MG63 (cell line): ENCODE data around the gene TCERG1. TPM values are rescaled to one million over a fixed set of nuclear protein-coding genes. Genes with fewer than 3 reads are reported as not detected.
"Not testable (repeated sequence)": the region's sequence is repeated elsewhere in the genome, so short reads cannot be mapped to it uniquely, and the experiment has no call there.

Experiments used
- DNase-seq: peaks from one replicate; pipeline ENCODE4 v3.0.0-alpha.2; 2020
- H3K27me3 ChIP-seq: fragments of 250-450 bp; sonication (Bioruptor Pico); 2 replicates; pipeline ENCODE4 v1.5.1; 2020; ENCODE audit warnings: mild to moderate bottlenecking, moderate library complexity
- H3K36me3 ChIP-seq: fragments of 250-450 bp; sonication (Bioruptor Pico); 2 replicates; pipeline ENCODE4 v1.5.1; 2020; ENCODE audit warnings: mild to moderate bottlenecking, moderate library complexity
- H3K4me3 ChIP-seq: fragments of 250-450 bp; sonication (Bioruptor Pico); 2 replicates; pipeline ENCODE4 v1.5.1; 2020; ENCODE audit warnings: mild to moderate bottlenecking, moderate library complexity
- H3K9me3 ChIP-seq: fragments of 250-450 bp; sonication (Bioruptor Pico); 2 replicates; pipeline ENCODE4 v1.5.1; 2020; ENCODE audit warnings: mild to moderate bottlenecking, moderate library complexity
- total RNA-seq: library from RNA; depleted of rRNA; stranded (reverse); fragments of >200 nt; shearing (Covaris generic); gene quantifications from 2 replicates; pipeline ENCODE4 v1.2.3, GENCODE V29; 2014; ENCODE audit warnings: low replicate concordance; rRNA removed

Gene TCERG1
- total RNA-seq, 1 experiment from 2014 or later = 20.8 TPM

- no peaks in the 10 kb centered on the region for H3K9me3 ChIP-seq
- H3K27me3 ChIP-seq = no peaks in the 10 kb centered on the region; the same call in 1 of the 2 replicates
- no peak for DNase-seq
- no peaks in the 10 kb centered on the region for H3K36me3 ChIP-seq
- no peak overlapping the region for H3K4me3 ChIP-seq
These were observed 91.3 kb downstream of the TCERG1 start for GRCh38 chr5:146538432-146538831.

DNA sequence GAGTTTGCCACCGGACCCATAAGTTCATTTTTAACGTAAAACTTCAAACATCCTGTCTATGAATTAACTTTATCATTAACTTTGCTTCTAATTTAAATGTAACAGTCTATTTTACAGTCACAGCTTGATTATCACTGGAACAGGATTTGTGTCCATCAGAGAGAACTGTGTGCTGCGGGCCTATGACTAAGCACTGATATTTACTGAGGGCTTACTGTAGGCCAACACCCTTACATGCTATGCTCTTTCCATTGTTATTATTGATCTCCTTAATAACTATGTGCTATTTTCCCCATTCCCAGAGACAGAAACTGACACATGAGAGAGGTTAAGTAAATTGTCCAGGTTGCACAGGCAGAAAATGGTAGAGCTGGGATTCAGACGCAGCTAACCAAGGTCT, 92.8 kb downstream of the TCERG1 start:
- no peak for DNase-seq
- H3K36me3 ChIP-seq = no peaks in the 10 kb centered on the region
- H3K27me3 ChIP-seq = no peaks in the 10 kb centered on the region; the same call in 1 of the 2 replicates
- no peak overlapping the region for H3K4me3 ChIP-seq
- no peaks in the 10 kb centered on the region for H3K9me3 ChIP-seq

GRCh38 chr5:146540414-146540813, 93.3 kb downstream of the TCERG1 start:
- H3K4me3 ChIP-seq = no peak overlapping the region
- DNase-seq = no peak
- no peaks in the 10 kb centered on the region for H3K9me3 ChIP-seq
- no peaks in the 10 kb centered on the region; the same call in 1 of the 2 replicates for H3K27me3 ChIP-seq
- H3K36me3 ChIP-seq = no peaks in the 10 kb centered on the region

- peak; percentile 68 for DNase-seq
- Histone ChIP-seq H3K9me3 (no peaks in the 10 kb centered on the region), H3K27me3 (no peaks in the 10 kb centered on the region; the same call in 1 of the 2 replicates), H3K4me3 (no peak overlapping the region), H3K36me3 (no peaks in the 10 kb centered on the region)
These were observed 95.1 kb downstream of the TCERG1 start for GRCh38 chr5:146541958-146542849.

DNA sequence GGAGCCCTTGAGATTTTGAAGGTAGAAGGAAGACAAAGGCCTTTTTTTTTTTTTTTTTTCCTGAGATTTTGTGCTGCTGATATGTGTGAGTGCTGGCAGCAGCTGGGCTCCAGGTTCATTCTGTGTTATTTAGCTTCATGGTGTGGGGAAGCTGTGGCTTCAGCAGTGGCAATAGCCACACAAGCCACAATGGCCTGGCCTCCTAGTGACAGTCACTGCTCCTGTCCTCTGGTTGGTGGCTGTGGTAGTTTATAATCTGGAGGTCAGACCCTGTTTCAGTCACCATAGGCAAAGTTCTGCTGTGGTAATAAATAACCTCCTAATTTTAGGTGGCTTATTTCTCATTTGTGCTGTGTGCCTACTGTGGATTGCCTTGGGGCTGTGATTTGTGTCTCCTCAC, 97.1 kb downstream of the TCERG1 start:
- H3K36me3 ChIP-seq = no peaks in the 10 kb centered on the region
- DNase-seq = no peak
- H3K4me3 ChIP-seq = no peak overlapping the region
- H3K27me3 ChIP-seq = no peaks in the 10 kb centered on the region; the same call in 1 of the 2 replicates
- no peaks in the 10 kb centered on the region for H3K9me3 ChIP-seq

GRCh38 chr5:146548781-146549449, 101.8 kb downstream of the TCERG1 start:
- Histone ChIP-seq H3K9me3 (no peaks in the 10 kb centered on the region), H3K4me3 (no peak overlapping the region), H3K27me3 (peaks cover 6% of the 10 kb centered on the region), H3K36me3 (no peaks in the 10 kb centered on the region)
- no peak for DNase-seq

DNA sequence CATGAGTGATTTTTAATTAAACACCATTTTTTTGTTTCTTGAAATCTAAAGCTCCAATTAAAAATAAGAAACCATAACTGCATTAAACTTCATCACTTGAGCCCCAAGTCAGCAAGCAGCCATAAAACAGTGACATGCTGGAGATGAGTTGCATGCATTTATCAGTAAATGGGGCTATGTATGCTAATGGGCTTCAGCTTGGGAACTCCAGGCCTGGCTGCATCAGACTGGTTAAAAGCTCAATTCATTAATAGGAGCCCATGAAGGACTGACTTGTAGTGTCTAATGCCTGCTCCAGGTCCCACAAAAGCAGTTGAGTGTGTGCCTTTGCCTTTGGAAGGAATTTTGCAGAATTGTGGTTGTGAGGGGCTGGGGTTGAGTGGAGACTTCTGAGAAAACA, 102.5 kb downstream of the TCERG1 start:
- Histone ChIP-seq H3K36me3 (no peaks in the 10 kb centered on the region), H3K27me3 (peaks cover 13% of the 10 kb centered on the region)
- no peak for DNase-seq

DNA sequence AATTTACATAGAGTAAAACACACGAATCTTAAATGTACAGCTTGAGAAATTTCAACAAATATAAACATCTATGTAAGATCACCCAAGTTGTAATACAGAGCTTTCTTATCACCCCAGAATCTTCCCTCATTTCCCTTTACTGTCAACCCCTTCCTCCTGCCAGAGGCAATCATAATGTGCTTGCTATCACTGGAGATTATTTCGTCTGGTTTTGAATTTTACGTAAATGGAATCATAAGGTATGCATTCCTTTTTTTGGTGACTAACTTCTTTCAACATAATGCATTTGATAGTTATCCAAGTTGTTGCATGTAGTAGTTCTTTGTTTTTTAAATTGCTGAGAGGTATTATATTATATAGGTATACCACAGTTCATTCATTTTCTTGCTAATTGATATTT, 106.3 kb downstream of the TCERG1 start:
- peaks cover 3% of the 10 kb centered on the region; the same call in 1 of the 2 replicates for H3K9me3 ChIP-seq
- no peak for DNase-seq
- H3K4me3 ChIP-seq = no peak overlapping the region
- no peaks in the 10 kb centered on the region for H3K36me3 ChIP-seq
- peaks cover 14% of the 10 kb centered on the region for H3K27me3 ChIP-seq

More for the DNA sequence above, 102.5 kb downstream of the TCERG1 start:
- Histone ChIP-seq H3K4me3 (no peak overlapping the region), H3K9me3 (no peaks in the 10 kb centered on the region)

GRCh38 chr5:146556884-146557283, 109.8 kb downstream of the TCERG1 start:
- not testable (repeated sequence) for H3K36me3 ChIP-seq, DNase-seq, H3K9me3 ChIP-seq, H3K4me3 ChIP-seq
- H3K27me3 ChIP-seq = peaks cover 14% of the 10 kb centered on the region

DNA sequence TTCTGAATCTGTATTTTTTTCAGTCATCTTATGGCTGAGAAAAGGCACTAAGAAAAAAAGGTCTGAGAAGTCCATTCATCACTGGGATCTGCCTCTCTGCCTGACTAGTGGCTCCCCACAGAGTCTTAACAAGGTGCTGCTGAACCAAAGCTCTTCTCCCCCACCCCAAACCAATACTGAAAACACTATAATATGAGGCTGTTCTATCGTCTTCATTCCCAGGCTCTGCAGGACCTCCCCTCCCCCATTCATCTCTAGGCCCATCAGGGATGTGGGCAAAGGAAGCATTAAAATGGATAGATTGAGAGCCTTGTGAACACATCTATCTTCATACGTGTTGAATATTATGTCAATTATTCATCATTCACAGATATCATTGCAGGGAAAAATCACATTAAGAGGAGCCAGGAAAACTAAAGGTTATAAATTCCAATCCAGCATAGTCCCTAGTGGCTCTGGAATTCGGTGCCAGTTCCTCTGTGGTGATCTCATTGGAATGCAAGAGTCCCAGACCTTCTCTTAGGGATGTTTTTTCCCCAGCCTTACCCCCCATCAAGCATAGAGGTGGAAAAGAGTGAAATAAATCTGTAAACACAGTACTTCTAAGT, 113.2 kb downstream of the TCERG1 start:
- DNase-seq = peak; percentile 68
- H3K36me3 ChIP-seq = no peaks in the 10 kb centered on the region
- H3K4me3 ChIP-seq = no peak overlapping the region
- H3K9me3 ChIP-seq = peaks cover 3% of the 10 kb centered on the region; the same call in 1 of the 2 replicates
- no peaks in the 10 kb centered on the region for H3K27me3 ChIP-seq

Other genes with a start within 250 kb of the TCERG1 start
- gene RBM27, start 243.7 kb upstream of the TCERG1 start, total RNA-seq = 27.2 and 36.4 TPM in 2 replicates
- gene POU4F3, start 108.5 kb upstream of the TCERG1 start, total RNA-seq = not detected in 2 replicates
- gene GPR151, start 68.9 kb downstream of the TCERG1 start, total RNA-seq = not detected in 2 replicates